IPS-NIHi7 (cell line): ENCODE results near the gene C1orf122.

Experiments
- DNase-seq: peaks from one replicate; pipeline ENCODE4 v3.0.0; 2012; ENCODE audit warnings: mixed read lengths; ENCODE audit errors: extremely low spot score

Gene C1orf122

DNA sequence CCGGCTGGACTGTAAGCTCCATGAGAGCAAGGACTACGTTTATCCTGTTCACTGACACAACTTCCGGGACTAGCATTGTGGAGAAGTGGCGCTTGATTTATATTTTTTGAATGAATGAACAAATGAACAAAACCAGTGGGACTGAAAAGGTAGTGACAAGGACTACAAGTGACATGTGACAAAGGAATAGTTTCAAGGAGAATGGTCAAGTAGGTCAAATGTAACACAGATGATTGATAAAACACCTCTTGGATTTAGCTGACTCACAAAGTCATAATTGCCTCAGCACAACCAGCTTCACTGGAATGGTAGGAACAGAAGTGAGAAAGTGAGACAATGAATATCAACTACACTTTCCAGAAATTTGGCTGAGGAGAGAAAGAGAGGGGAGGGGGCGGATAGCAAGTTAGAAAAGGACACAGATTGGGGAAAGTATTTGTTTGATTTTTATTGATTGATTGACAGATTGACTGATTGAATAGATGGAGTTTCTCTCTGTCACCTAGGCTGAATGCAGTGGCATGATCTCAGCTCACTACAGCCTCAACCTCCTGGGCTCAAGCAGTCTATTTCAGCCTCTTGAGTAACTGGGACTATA is 37.6 kb downstream of the C1orf122 start:
- DNase-seq: no peak

DNA sequence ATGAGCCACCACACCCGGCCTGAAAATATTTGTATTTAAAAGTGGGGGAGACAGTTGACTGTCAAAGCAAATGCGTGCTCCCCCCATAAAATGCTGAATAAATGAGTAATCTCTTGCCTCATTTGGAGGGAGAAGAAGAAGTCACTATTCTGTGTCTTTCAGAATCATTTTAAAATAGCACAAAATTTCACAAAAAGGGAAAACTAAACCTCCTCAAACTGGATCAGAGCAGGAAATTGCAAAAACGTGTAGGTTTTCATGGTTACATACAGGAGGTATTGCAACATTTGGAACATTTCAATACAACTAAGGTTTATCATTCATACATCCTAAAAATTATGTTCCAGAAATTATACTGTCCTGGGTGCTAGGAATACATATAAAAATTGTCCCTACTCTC is 38.2 kb downstream of the C1orf122 start:
- DNase-seq: no peak

DNA sequence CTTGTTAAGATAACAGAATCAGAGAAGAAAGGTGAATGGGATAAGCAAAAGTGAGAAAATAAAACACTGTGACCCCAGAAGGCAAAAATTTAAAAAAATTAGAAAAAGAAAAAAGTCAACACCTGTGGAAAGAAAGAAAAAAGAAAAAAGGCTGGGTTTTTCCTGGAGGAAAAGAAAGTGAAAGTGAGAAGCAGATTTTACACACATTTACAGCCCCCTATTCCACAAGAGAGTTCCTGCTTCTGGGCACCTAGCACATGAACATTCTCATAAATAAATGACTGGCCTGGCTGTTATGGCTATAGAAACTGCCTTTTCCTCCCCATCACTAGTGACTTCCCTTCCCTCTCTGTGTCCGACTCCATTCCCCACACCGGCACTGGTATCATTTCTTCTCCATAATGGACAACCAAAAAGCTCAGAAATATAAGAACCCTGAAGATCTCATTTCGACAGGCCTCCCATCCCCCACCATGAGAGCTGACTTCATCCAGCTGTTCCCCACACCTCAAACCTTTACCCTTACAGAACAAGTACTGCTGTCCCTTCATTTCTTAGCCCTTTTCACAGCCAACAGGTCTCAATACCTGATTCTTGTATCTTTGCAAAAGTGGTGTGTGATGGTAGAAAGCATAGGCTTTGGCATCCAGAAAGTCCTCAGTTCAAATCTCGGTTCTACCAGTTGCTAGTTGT is 39.2 kb downstream of the C1orf122 start:
- no peak for DNase-seq

DNA sequence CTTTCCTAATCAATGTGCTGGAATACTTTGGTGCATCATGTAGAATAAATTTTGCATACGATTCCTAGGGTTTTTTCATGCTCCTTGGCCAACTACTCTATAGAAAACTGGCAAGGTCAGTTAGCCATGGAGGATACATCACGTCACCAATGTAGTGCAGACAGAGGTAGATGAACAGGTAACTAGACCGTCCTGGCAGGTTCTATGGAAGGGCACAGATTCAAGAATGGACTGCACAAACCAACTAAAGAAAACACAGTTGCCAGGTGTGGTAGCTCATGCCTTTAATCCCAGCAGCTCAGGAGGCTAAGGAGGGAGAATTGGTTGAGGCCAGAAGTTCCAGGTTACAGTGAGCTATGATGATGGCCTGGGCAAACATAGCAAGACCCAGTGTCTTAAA is 41.9 kb downstream of the C1orf122 start:
- DNase-seq: no peak

DNA sequence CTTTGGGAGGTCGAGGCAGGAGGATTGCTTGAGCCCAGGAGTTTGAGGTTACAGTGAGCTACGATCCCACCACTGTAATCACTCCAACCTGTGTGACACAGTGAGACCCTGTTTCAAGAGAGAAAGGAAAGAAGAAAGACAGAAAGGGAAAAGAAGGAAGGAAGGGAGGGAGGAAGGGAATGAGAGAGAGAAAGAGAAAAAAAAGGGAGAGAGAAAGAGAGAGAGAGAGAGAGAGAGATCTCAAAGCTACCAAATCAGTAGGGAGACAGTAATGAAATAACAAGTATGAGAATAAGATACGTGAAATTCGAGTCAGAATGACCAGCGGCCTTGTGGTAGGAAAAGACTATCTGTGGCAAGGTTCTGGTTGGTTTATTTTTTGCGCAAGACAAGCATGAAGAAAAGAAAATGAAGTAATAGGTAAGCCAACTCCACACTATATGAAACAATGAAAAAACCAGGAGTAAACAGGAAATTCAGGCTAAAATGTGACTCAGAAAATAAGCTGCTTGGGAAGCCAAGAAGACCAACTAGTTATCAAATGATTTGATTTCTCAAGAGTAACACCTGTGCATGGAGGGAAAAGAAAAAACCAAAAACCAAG is 42.9 kb downstream of the C1orf122 start:
- no peak for DNase-seq

DNA sequence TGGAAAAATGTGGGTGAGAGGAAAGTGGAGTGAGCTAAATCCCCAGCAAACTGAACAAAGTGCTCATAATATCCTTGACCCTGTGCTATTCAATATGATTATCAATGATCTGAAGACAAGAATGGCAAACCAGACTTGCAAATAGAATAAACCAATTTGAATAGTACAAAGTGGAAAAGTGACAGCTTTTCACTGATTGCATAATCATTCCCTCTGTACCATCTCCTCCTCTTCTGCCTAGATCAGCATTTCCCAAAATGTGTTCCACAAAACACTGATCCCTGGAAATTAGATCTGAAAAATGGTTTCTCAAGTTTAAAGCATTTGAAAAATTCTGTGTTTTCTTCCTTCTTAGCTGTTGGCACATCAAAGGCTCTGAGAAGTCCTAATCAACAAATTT is 43.7 kb downstream of the C1orf122 start:
- no peak for DNase-seq

DNA sequence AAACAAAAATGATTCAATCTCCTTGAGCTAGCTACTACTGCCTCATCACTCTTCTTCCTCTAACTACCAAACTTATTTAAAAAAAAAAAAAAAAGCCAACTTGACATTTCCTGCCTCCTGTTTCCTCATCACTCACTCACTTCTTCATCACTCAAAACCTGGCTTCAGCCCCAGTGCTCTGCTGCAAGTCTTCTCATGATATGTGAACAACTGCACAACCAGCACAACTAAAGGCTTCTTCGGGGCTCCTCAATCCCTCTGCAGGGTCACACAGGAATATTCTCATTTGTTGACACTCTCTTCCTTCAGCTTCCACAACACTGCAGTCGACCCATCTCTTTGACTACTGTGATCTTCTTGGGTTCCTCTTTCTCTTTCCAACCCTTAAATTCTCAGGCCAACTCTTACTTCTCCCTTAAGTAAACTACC is 44.2 kb downstream of the C1orf122 start:
- DNase-seq: no peak

DNA sequence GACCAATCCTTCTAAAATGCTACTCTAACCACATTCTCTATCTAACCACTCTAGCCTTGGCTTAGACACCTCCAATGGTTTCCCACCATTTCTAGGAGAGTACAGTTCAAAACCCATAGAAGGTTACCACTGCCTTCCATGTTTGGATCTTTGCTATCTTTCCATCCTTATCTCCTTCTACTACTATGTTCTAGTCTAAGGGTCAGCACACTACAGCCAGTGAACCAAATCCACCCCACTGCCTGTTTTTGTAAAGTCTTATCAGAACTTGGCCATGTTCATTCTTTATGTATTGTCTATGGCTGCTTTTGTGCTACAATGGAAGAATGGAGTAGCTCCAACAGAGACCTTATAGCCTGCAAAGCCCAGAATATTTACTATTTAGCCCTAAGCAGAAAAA is 45.6 kb downstream of the C1orf122 start:
- DNase-seq: no peak

DNA sequence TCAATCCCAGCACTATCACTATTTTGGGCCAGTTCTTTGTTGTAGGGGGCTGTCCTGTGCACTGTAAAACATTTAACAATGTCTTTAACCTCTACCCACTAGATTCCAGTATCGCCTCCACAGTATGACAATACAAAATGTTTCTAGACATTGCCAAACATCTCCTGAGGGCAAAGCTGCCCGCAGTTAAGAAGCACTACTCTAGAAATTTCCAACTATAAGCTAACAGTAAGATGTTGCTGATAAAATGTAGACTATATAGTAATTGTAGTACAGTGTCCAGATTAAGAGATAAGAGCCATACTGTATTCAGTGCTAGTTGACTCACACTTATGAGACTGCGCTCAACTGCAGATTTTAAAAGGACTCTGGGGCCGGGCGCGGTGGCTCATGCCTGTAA is 46.8 kb downstream of the C1orf122 start:
- DNase-seq: no peak
